A673 (cell line): ENCODE data around the gene MITF. TPM values are rescaled to one million over a fixed set of nuclear protein-coding genes. Genes with fewer than 3 reads are reported as not detected.

Experiments used
- BruUV-seq: library from RNA; stranded (reverse); fragments of 400-500 nt; replicated peaks from 2 replicates; lab custom pipeline; 2021; lab: Mats Ljungman, UMichigan
- CTCF ChIA-PET: fragments of 300-600 bp; sonication (Branson Sonifier 250); formaldehyde crosslinking; loops from one replicate; lab custom pipeline; 2022; ENCODE audit warnings: antibody characterized with exemption; lab: Charles Lee
- POLR2A ChIA-PET: fragments of 300-600 bp; sonication (Branson Sonifier 250); formaldehyde crosslinking; loops from one replicate; lab custom pipeline; 2022; ENCODE audit warnings: antibody characterized with exemption; ENCODE audit not compliant: low non-redundant PET; lab: Charles Lee
- DNase-seq: peaks from one replicate; pipeline ENCODE4 v3.0.0-alpha.2; 2015; ENCODE audit warnings: low spot score
- H3K27ac ChIP-seq: fragments of 200-600 bp; sonication (generic); 2 replicates; pipeline ENCODE4 v1.5.1; 2016; ENCODE audit warnings: mixed run types, low read depth, mild to moderate bottlenecking, mixed read lengths, antibody characterized with exemption, low read length; ENCODE audit not compliant: poor library complexity, severe bottlenecking
- H3K27me3 ChIP-seq: fragments of 200-600 bp; sonication (generic); replicated peaks from 2 replicates; pipeline ENCODE4 v1.6.1; 2017; ENCODE audit warnings: mixed run types, low read depth, mild to moderate bottlenecking, mixed read lengths, antibody characterized with exemption, low read length; ENCODE audit not compliant: insufficient read depth, poor library complexity
- H3K36me3 ChIP-seq: fragments of 200-600 bp; sonication (generic); 2 replicates; pipeline ENCODE4 v1.6.1; 2016; ENCODE audit warnings: mixed run types, mild to moderate bottlenecking, mixed read lengths, antibody characterized with exemption, low read length; ENCODE audit not compliant: insufficient read depth, poor library complexity, severe bottlenecking
- H3K4me1 ChIP-seq: fragments of 200-600 bp; sonication (generic); 2 replicates; pipeline ENCODE4 v1.6.1; 2017; ENCODE audit warnings: mixed run types, mild to moderate bottlenecking, mixed read lengths, antibody characterized with exemption, low read length; ENCODE audit not compliant: insufficient read depth, poor library complexity, severe bottlenecking
- H3K4me3 ChIP-seq: fragments of 200-600 bp; sonication (generic); 2 replicates; pipeline ENCODE4 v1.5.1; 2016; ENCODE audit warnings: low read depth, mixed run types, mild to moderate bottlenecking, mixed read lengths, low read length; ENCODE audit not compliant: poor library complexity, severe bottlenecking
- H3K9me3 ChIP-seq: fragments of 200-600 bp; sonication (generic); 2 replicates; pipeline ENCODE4 v1.6.1; 2016; ENCODE audit warnings: mixed run types, low read depth, mild to moderate bottlenecking, mixed read lengths, antibody characterized with exemption, low read length; ENCODE audit not compliant: poor library complexity, severe bottlenecking
- CTCF ChIP-seq: fragments of 300-800, 200-600 bp; sonication (generic); conservative IDR thresholded peaks from 2 replicates; pipeline ENCODE4 v1.5.1; 2017; ENCODE audit warnings: low read depth, mild to moderate bottlenecking, antibody characterized with exemption, low read length, moderate library complexity, mixed read lengths
- EZH2 ChIP-seq: fragments of 200-600 bp; sonication (generic); IDR thresholded peaks from 2 replicates; pipeline ENCODE4 v1.6.1; 2017; ENCODE audit warnings: borderline replicate concordance, low read depth, mild to moderate bottlenecking, mixed read lengths, antibody characterized with exemption, low read length; ENCODE audit not compliant: poor library complexity, severe bottlenecking
- intact Hi-C: fragments of 100-400 bp; cut with micrococcal nuclease; formaldehyde crosslinking; loops from one replicate; pipeline ENCODE4 v1.10.0; 2022; ENCODE audit not compliant: unreplicated experiment
- total RNA-seq: library from RNA; stranded (reverse); gene quantifications from 2 replicates; pipeline ENCODE4 v1.2.3, GENCODE V29; 2021

Gene MITF
- total RNA-seq, 1 experiment from 2014 or later = 0.52 TPM

- Histone ChIP-seq H3K27me3 (no peaks in the 10 kb centered on the region), H3K4me3 (no peak overlapping the region), H3K27ac (no peak overlapping the region), H3K4me1 (no peaks in the 10 kb centered on the region), H3K9me3 (no peaks in the 10 kb centered on the region), H3K36me3 (no peaks in the 10 kb centered on the region)
- POLR2A ChIA-PET = no interaction called here
- CTCF ChIA-PET = no interaction called here
- DNase-seq = no peak
- intact Hi-C loops = no loop called here
- no peak for TF ChIP-seq EZH2
- TF ChIP-seq CTCF = no peak
- no TSS peak for BruUV-seq
Observed at GRCh38 chr3:69823743-69824142, 84.5 kb downstream of the MITF start.

GRCh38 chr3:69825446-69825845, 86.2 kb downstream of the MITF start:
- intact Hi-C loops = no loop called here
- DNase-seq = no peak
- ChIA-PET POLR2A (no interaction called here), CTCF (no interaction called here)
- no peak for TF ChIP-seq EZH2
- no peak for TF ChIP-seq CTCF
- no TSS peak for BruUV-seq
- no peaks in the 10 kb centered on the region for H3K27me3 ChIP-seq
- no peak overlapping the region for H3K27ac ChIP-seq
- H3K9me3 ChIP-seq = no peaks in the 10 kb centered on the region
- H3K4me1 ChIP-seq = no peaks in the 10 kb centered on the region
- H3K36me3 ChIP-seq = no peaks in the 10 kb centered on the region
- no peak overlapping the region for H3K4me3 ChIP-seq

GRCh38 chr3:69827127-69827526, 87.9 kb downstream of the MITF start:
- no peak for TF ChIP-seq EZH2
- TF ChIP-seq CTCF = no peak
- Histone ChIP-seq H3K27me3 (no peaks in the 10 kb centered on the region), H3K27ac (no peak overlapping the region), H3K9me3 (no peaks in the 10 kb centered on the region), H3K36me3 (no peaks in the 10 kb centered on the region), H3K4me1 (no peaks in the 10 kb centered on the region), H3K4me3 (no peak overlapping the region)
- CTCF ChIA-PET = no interaction called here
- DNase-seq = no peak
- POLR2A ChIA-PET = no interaction called here
- intact Hi-C loops = no loop called here
- no TSS peak for BruUV-seq
